HUES64 (cell line): ENCODE results near the gene OBSCN.

Experiments
- H3K27ac ChIP-seq: 2 replicates; pipeline ENCODE4 v1.7.0; 2013; ENCODE audit warnings: low read depth, low read length, inconsistent platforms
- H3K27me3 ChIP-seq: 2 replicates; pipeline ENCODE4 v1.6.1; 2013; ENCODE audit warnings: mild to moderate bottlenecking, low read length; ENCODE audit not compliant: insufficient read depth
- H3K36me3 ChIP-seq: 2 replicates; pipeline ENCODE4 v1.6.1; 2013; ENCODE audit warnings: mild to moderate bottlenecking, low read length; ENCODE audit not compliant: insufficient read depth
- H3K4me1 ChIP-seq: 2 replicates; pipeline ENCODE4 v1.6.1; 2013; ENCODE audit warnings: mild to moderate bottlenecking, low read length, moderate library complexity; ENCODE audit not compliant: insufficient read depth
- H3K4me3 ChIP-seq: 2 replicates; pipeline ENCODE4 v1.5.1; 2013; ENCODE audit warnings: mild to moderate bottlenecking, low read length, moderate library complexity
- H3K9ac ChIP-seq: 2 replicates; pipeline ENCODE4 v1.6.1; 2013; ENCODE audit warnings: mild to moderate bottlenecking, low read depth, low read length
- H3K9me3 ChIP-seq: 2 replicates; pipeline ENCODE4 v1.6.1; 2013; ENCODE audit warnings: low read depth, low read length; ENCODE audit not compliant: insufficient read depth
- WGBS: fragments of 150-250, 120-280 bp; methylation state at CpG from one replicate; pipeline ENCODE4 v1.1.7; 2013; ENCODE audit warnings: missing lambda C conversion rate; 5-methylcytosine and 5-hydroxymethylcytosine counted together

Gene OBSCN

DNA sequence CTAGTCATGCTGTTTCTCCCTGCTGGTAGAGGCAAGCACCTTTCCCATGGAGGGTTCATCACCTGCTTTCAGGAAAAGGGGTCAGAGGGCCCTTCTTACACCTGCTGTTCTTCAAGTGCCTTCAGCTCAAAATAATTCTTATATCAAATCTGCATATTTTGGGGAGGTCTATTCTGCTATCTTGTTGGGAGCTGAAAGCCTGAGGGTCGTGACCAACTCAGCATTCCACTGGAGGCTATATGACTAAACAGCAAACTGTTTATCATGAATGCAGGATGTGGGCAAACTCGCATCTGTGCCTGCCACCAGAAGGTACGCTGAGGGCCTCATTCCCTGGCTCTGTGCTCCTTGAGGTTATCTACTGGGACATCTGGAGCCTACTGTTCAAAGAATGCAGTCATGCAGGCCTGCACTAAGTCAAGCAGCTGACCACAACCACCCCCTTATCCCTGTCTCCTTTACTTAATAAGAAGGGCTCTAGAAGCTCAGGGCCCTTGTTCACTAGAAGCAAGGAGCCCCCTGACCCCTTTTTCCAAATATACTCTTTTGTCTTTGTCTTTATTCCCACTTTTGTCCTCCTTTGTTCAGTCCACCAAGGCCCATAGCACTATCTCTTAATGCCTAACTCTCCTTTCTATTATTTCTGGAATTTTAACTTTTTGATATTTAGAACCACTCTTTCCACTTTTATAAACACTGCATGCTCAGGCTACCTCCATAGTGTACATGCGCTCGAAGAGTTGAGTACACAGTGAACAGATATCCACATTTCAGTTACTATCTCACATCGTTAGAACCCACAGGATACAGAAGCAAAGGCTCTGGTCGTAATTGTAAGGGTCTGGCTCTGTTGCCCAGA, 213.4 kb downstream of the OBSCN start:
- no peak overlapping the region for H3K9ac ChIP-seq
- WGBS = 93% methylated on average over 7 of the region's 7 CpGs
- H3K9me3 ChIP-seq = no peaks in the 10 kb centered on the region
- H3K27me3 ChIP-seq = peaks cover 61% of the 10 kb centered on the region
- no peaks in the 10 kb centered on the region for H3K36me3 ChIP-seq
- 0 out of 2 replicates have a peak, but pooled peaks cover 6% of the 10 kb centered on the region for H3K4me1 ChIP-seq
- no peak overlapping the region for H3K4me3 ChIP-seq
- H3K27ac ChIP-seq = no peak overlapping the region

DNA sequence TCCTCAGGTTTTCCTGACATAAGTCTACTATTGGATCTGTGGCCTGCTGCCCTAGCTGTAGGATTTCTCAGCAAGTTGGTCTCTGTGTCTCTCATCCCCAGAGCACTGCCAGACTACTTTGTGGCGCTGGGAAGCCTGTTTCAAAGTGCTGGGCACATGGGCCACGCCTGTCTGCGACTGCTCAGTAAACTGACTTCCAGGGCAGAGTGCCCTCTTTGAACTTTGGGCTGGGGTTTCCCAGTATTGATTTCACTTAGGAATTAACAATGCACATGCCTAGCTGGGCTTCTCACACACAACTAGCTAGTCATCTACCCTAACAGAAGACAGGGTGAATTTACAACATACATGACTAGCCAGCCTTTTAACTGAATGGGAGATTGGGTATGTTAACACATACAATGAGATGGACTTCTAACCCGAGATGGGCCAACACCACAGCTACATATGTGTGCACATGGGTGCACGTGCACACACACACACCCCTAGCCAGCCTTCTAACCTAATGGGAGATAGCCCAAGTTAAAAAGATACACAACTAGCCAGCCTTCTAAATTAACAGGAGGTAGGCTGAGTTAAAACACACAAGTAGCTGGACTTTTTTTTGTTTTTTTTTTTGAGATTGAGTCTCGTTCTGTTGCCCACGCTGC, 215.7 kb downstream of the OBSCN start:
- Histone ChIP-seq H3K9me3 (no peaks in the 10 kb centered on the region), H3K9ac (no peak overlapping the region), H3K36me3 (no peaks in the 10 kb centered on the region), H3K27me3 (peaks cover 44% of the 10 kb centered on the region), H3K4me1 (no peaks in the 10 kb centered on the region), H3K4me3 (no peak overlapping the region), H3K27ac (no peak overlapping the region)
- WGBS = 91% methylated on average over 7 of the region's 7 CpGs

DNA sequence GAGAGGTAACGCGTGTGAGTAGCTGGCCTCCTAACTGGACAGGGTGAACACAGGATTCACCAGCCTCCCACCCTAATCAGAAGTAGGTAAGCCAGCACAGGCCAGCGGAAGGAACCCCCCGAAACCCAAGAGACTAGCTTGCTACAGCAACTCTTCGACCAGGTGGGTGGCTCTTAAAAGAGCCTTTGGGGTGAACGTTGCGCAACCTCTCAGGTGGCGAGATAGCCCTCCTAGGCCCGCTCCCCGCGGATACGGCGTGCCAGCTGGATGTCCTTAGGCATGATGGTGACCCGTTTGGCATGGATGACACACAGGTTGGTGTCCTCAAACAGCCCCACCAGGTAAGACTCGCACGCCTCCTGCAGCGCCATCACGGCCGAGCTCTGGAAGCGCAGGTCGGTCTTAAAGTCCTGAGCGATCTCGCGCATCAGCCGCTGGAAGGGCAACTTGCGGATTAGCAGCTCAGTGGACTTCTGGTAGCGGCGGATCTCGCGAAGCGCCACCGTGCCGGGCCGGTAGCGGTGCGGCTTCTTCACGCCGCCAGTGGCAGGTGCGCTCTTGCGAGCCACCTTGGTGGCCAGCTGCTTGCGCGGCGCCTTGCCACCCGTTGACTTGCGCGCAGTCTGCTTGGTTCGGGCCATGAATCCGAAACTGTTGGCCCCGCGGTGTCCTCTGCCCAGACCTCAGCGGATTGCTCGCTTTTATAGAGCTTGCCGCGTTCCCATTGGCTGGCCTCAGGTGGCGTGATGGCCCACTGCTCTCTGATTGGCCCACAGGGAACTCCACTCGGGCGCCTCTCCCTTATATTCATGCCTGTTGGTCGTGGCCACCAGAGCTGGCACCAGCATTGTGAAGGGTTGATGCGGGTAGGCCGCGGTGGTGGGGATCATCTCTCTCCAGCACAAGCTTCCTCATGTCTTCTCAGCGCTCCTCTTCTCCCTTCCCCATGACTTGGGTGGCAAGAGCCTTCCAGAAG, 217.1 kb downstream of the OBSCN start:
- WGBS = 96% methylated on average over 62 of the region's 62 CpGs
- H3K9ac ChIP-seq = no peak overlapping the region
- no peak overlapping the region for H3K4me3 ChIP-seq
- H3K9me3 ChIP-seq = no peaks in the 10 kb centered on the region
- H3K27me3 ChIP-seq = peaks cover 35% of the 10 kb centered on the region
- no peak overlapping the region for H3K27ac ChIP-seq
- H3K36me3 ChIP-seq = no peaks in the 10 kb centered on the region
- no peaks in the 10 kb centered on the region for H3K4me1 ChIP-seq

DNA sequence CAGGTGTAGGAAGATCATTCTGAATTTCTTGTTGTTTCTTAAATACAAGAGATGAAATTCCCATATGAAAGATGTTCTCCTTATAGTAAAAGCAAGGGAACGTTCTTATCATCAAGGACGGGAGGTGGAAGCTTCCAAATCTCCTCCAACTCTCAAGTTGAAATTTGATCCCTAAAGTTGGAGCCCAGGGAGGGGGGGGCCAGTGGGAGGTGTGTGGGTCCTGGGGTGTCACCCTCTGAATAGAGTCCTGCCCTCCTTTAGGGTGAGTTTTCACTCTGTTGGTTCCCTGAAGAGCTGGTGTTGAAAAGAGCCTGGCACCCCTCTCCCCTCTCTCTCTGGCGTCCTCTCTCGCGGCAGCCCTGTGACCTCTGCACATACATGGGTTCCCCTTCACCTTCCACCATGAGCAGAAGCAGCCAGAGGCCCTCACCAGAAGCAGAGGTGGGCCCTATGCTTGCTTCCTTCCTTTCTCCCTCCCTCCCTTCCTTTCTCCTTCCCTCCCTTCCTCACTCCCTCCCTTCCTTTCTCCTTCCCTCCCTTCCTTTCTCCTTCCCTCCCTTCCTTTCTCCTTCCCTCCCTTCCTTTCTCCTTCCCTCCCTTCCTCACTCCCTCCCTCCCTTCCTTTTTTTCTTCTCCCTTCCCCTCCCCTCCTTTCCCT, 218.8 kb downstream of the OBSCN start:
- no peak overlapping the region for H3K9ac ChIP-seq
- H3K27me3 ChIP-seq = peaks cover 31% of the 10 kb centered on the region
- no peak overlapping the region for H3K4me3 ChIP-seq
- whole genome bisulfite sequencing = 64% methylated on average over 5 of the region's 5 CpGs
- H3K36me3 ChIP-seq = no peaks in the 10 kb centered on the region
- no peak overlapping the region for H3K27ac ChIP-seq
- H3K9me3 ChIP-seq = no peaks in the 10 kb centered on the region
- no peaks in the 10 kb centered on the region for H3K4me1 ChIP-seq

- H3K27me3 ChIP-seq = peaks cover 14% of the 10 kb centered on the region
- no peaks in the 10 kb centered on the region for H3K36me3 ChIP-seq
- no peak overlapping the region for H3K4me3 ChIP-seq
- WGBS = 74% methylated on average over 4 of the region's 4 CpGs
- H3K9me3 ChIP-seq = no peaks in the 10 kb centered on the region
- H3K4me1 ChIP-seq = no peaks in the 10 kb centered on the region
- no peak overlapping the region for H3K27ac ChIP-seq
- H3K9ac ChIP-seq = no peak overlapping the region
These were observed 220.6 kb downstream of the OBSCN start for GRCh38 chr1:228428412-228428811.
